Stimulated activated CD4-positive, alpha-beta T cell treated with anti-CD3 and anti-CD28 coated beads, Interleukin-4, amount 100 ng/mL, for 1 hour (primary cell): ENCODE results near the gene PURB.
"Not testable (repeated sequence)": the region's sequence is repeated elsewhere in the genome, so short reads cannot be mapped to it uniquely, and the experiment has no call there.

ENCODE experiments used
- DNase-seq: peaks from one replicate; pipeline ENCODE4 v3.0.0-alpha.2; 2020

The PURB gene

DNA sequence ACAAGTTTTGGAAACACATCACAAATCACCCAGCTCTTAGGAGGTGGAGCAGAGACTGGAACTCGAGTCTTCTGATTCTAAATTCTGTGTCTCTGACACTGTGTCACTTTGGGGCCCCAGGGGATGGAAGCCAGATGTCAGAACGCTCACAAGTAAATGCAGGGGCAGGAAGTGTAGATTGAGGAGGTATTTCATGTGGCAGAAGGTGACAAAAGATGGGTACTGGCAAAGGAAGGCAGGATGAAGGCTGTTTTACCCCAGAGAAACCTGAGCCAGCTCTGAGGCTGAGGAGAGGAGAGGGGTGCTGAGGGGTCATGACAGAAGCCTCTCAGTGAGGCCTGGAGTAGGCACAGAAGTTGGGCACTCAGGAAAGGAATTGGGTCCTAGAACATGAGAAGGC lies 6.0 kb upstream of the PURB start:
- DNase-seq, result no peak

DNA sequence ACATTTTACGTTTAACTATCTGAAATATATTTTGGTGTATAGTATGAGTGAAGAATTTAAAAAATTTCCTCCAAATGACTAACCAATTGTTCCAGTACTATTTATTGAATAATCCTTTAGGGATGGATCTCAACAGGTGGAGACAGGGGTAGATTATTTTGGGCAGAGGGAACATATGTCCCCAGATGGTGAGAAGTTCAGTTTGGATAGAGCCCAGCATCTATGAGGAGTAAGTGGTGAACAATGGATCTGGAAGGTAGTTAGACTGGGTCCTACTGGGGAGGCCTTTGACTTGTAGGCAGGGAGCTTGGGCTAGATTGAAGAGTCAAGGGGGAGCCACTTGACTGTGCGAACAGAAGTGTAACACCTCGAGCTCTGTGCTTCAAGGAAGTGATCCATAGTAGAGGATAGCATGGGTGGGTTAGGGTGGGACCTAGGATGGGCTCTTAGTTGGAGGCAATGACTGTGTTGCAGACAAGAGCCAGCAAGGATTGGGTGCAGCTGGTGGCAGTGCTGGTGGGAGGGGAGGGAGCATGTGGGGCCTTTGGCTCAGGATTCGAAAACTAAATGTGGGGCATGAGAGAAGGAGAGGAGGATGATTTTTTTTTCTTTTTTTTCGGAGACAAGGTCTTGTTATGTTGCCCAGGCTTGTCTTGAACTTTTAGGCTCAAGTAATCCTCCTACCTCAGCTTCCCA lies 3.9 kb upstream of the PURB start:
- no peak for DNase-seq

DNA sequence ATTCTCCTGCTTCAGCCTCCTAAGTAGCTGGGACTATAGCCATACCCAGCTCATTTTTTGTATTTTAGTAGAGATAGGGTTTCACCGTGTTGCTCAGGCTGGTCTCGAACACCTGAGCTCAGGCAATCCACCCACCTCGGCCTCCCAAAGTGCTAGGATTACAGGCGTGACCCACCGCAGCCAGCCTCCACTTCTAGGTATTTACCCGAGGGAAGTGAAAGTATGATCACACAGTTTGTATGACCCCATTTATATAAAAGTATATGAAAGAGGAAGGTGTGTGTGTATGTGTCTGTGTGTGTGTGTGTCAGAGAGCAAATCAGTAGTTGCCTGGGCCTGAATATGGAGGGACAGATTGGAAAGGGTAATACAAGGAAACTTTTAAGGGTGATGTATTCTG lies 2.0 kb upstream of the PURB start:
- no peak for DNase-seq

DNA sequence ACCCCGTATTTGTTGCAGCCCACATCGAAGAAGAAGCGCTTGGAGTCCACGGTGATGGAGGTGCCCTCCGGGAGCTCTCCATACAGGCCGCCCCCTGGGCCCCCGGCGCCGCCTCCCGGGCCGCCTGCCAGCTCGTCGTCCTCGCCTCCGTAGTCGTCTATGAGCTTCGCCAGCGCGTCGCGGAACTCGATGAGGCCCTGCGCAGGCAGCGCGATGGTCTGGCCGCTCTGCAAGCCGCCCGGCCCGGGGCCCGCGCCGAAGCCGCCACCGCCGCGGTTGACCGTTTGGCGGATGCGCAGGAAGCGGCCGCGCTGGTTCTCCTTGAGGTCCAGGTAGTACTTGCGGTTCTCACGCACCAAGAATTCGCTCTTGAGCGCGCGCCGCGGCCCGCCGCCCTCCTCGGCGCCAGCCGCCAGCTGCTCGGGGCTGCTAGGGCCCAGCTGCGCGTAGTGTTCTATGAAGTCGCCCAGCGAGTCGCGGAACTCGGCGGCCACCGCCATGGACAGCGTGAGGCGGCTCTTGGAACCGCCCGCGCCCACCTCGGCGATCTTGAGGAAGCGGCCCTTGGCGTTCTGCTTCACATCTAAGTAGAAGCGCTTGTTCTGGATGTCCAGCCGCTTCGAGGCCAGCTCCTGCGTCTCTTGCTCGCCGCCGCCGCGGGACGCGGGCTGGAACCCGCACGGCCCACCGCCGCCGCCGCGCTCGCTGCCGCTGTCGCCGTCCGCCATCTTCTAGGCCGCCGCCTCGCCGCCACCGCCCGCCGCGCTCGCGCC lies 523 bp downstream of the PURB start:
- peak; percentile 42 for DNase-seq

DNA sequence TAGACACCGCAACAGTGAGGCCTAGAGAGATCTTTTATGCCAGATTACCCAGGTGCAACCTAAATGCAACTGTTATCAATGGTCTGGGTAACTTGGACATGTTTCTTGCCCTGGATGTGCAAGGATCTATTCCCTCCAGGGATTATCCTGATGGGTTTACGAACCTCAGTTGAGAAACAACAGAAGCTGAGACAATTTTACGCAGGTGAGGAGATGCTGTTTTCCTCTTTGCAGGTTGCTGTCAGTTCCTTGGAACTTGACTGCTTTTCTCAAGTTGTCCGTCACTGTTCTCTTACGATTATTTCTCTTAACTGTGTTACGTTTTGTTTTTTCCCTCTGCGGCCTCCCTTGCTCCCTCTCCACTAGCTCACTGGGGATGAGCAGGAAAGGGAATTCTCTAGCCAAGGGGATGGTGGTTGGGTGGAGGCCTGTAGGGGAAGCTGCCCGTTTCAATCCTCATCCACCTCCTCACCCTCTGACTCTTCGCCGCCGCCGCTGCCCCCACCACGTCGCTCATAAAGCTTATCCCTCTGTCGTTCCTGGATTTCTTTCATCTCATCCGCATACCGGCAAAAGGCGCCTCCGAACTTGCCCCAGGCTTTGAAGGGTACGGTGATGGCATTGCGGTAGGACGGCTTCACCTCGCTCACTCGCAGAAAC lies 1.2 kb downstream of the PURB start:
- DNase-seq, result no peak

DNA sequence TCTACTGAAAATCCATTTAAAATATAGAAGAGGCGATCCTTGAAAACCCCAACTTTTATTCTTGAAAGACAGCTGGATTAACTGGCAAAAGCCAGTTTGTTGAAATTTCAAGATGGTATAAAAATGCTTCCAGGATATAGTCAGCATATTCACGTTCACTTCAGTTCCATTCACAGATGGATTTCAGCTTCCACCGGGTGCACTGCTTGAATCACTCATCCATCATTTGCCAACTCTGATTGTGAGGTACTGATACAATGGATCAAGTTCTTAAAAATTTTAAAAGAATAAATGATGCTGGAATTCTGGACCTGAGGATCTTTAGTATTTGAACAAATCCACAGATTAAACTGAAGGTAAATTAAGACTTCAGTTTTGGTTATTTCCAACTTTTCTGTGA lies 2.4 kb downstream of the PURB start:
- no peak for DNase-seq

DNA sequence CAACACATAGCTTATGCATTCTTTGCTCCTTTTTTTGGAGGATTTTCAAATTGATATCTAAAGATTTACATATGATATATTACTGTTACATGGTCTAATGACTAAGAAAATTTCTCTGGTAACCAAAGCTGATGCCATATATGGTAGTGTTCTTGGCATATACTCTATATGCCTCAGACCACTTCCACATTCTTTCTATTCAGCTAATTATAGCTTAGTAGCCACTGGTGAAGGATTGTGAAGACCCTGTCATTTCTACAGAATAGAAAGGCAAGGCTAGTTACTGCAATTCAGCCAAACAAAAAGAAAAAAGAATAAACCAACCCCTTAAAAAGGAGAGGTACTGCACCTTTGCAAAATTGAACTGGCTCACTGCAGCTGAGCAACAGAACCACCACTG lies 3.7 kb downstream of the PURB start:
- no peak for DNase-seq

DNA sequence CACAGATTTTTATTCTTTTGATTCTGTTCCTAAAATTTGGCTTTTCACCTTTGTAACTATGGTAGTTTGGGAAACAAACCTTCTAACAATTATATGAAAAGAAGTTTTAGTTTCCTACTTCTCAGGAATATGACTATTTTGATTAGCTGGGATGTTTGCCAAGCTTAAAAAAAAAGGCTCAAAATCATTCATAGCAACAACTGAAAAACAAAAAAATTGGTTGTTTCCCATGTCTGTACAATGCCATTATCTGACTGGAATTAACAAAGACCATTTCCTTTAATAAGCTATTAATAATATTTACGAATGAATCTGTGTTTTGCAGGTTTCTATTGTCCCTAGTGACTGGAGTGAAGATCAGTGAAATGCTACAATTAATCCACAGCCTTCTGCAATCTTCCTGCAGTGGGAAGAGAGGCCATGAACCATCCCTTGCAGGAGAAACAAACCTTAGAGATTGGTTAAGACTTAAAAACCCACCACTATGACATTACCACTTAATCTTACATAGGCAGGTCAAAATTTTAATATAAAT lies 4.2 kb downstream of the PURB start:
- DNase-seq, result no peak

DNA sequence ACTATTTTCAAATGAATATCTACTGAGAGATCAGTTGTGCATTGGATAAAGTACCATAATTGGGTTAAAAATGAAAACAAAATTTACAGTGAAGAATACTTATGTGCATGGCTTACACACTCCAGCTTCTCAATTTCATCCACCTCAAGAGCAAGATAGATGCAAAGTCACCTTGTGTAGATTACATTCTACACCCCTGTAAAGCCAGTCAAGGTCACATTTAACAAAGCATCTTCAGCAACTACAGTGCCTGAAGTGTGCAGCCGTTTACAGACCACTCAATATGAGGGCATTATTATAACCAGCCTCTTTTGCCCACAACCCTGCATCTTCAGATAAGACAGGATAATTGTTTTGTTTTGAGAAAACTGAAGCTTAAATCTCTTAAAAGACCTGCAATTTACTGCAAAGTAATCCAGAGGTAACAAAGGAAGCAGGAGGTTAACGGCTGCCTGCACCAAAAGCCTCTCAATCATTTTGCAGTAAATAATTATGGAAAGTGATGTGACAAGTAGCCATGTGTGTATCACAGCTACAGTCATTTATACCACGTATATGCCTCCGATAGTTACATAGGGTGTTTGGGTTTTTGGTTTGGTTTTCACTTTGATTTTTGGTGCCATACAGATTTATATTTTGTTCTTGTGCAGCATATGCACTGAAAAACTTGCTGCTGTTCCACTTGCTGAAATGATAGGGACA lies 4.9 kb downstream of the PURB start:
- no peak for DNase-seq

DNA sequence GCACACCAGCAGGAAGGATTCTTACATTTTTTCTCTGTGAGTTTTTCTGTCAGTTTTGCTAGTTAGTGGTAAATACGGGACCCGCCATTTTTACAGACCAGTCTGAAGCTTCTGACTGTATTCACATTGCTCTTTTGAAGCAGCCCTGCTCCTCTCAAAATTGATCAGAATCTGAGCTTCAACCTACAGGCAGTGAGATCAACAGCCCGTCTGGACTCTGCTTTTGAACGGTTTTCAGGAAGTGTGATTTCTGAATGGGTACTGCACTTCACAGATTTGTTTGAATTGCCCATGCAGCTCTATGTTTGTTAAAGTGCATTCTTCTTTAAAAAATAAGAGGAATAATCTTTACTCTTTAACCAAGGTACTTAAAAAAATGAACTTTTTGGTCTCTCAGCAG lies 8.9 kb downstream of the PURB start:
- no peak for DNase-seq

DNA sequence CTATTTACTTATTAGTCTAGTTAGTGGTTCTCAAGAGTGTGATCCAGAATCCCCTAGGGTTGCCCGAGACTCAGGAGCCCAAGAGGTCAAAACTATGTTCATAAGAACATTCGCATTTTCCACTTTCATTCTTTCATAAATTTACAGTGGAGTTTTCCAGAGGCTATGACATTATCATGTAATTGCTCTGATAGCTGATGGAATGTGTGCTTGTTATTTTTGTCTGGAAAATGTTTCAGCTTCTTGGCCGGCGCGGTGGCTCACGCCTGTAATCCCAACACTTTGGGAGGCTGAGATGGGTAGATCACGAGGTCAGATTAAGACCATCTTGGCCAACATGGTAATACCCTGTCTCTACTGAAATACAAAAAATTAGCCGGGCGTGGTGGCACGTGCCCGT lies 10.1 kb downstream of the PURB start:
- no peak for DNase-seq

DNA sequence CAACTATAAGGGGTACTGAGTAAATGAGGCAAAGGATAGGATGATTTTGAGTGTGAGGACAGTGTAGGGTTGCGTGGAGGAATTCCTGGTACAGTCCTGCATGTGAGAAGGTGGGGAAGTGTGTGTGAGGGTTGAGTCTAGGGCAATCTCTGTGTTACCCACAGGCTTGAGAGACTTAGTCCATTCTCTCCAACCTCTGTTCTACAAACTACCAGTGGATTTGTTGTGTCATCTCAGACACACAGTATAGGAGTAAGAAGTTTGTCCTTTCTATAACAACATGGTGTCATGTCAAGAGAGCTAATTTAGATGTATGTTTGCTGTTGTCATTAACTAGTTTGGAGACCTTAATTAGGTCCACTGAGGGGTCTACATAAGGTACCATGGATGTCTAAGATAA lies 12.5 kb downstream of the PURB start:
- no peak for DNase-seq

DNA sequence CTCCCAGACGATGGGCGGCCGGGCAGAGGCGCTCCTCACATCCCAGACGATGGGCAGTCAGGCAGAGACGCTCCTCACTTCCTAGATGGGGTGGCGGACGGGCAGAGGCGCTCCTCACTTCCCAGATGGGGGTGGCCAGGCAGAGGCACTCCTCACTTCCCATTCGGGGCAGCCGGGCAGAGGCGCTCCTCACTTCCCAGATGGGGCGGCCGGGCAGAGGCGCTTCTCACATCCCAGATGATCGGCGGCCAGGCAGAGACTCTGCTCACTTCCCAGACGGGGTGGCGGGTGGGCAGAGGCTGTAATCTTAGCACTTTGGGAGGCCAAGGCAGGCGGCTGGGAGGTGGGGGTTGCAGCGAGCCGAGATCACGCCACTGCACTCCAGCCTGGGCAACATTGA lies 13.4 kb downstream of the PURB start:
- not testable (repeated sequence) for DNase-seq

DNA sequence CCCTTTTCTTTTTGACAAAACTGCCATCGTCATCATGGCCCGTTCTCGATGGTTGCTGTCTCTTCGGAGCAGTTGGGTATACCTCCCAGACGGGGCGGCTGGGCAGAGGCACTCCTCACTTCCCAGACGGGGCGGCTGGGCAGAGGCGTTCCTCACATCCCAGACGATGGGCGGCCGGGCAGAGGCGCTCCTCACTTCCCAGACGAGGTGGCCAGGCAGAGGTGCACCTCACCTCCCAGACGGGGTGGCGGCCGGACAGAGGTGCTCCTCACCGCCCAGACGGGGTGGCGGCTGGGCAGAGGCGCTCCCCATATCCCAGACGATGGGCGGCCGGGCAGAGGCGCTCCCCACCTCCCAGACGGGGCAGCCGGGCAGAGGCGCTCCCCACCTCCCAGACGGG lies 14.6 kb downstream of the PURB start:
- DNase-seq, result not testable (repeated sequence)

DNA sequence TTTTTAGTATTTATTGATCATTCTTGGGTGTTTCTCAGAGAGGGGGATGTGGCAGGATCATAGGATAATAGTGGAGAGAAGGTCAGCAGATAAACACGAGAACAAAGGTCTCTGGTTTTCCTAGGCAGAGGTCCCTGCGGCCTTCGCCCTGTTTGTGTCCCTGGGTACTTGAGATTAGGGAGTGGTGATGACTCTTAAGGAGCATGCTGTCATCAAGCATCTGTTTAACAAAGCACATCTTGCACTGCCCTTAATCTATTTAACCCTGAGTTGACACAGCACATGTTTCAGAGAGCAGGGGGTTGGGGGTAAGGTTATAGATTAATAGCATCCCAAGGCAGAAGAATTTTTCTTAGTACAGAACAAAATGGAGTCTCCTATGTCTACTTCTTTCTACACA lies 15.0 kb downstream of the PURB start:
- not testable (repeated sequence) for DNase-seq

DNA sequence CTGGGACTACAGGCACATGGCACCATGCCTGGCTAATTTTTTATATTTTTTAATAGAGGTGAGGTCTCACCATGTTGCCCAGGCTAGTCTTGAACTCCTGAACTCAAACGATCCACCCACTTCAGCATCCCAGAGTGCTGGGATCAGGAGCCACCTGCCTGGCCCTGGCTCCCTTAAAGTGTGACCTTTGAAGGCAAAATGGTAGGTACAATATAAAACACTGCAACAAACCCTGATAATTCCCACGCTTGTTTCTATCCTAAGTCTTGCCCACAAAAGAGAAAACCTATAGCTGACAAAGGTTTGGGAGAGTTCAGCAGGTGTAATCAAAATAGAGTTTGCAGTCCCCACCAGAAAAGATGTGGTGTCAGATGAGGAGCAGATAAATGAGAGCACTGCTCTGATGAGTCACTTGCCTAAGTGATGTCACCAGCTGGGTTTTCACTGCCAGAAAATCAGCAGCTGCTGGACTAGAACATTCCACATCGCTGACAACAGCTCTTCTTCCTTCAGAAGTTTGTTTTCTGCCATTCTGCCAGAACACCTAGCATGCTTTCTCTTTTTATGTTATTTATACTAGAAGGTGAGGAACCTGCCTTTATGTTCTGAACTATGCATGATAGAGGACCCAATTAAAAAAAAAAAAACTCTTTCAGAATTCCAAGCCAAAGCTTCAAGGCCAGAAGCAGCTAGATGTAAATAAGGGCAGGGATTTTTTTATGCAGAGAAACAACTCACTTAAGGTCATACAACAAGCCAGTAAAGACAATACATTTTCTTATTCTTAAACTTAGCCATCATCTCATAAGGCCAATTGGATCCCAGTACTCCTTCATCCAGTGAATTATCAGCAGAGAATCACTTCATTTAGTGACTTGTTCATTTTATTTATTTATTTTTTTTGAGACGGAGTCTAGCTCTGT lies 18.0 kb downstream of the PURB start:
- DNase-seq, result no peak

DNA sequence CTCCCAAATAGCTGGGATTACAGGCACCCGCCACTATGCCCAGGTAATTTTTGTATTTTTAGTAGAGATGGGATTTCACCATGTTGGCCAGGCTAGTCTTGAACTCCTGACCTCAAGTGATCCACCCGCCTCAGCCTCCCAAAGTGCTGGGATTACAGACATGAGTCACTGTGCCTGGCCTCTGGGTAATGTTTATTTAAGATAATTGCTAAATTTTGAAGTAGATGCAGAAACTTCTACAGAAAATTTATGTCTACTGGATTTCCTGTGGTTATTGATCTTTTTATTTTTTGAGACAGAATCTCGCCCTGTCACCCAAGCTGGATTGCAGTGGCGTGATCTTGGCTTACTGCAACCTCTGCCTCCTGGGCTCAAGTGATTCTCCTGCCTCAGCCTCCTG lies 23.4 kb downstream of the PURB start:
- not testable (repeated sequence) for DNase-seq

DNA sequence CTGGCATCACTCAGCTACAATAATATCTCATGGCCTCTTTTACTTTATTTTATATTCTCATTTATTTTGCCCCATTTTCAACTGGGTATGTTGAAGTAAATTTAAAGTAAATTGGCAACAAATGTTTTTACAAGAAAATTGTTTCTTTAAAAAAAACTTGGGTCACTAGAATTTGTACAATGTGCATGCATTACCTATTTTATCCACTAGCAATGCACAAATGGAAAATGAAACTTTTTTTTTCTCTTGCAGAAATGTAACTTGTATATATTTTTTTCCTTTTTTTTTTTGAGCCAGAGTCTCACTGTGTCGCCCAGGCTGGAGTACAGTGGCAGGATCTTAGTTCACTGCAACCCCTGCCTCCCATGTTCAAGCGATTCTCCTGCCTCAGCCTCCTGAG lies 27.2 kb downstream of the PURB start:
- no peak for DNase-seq

DNA sequence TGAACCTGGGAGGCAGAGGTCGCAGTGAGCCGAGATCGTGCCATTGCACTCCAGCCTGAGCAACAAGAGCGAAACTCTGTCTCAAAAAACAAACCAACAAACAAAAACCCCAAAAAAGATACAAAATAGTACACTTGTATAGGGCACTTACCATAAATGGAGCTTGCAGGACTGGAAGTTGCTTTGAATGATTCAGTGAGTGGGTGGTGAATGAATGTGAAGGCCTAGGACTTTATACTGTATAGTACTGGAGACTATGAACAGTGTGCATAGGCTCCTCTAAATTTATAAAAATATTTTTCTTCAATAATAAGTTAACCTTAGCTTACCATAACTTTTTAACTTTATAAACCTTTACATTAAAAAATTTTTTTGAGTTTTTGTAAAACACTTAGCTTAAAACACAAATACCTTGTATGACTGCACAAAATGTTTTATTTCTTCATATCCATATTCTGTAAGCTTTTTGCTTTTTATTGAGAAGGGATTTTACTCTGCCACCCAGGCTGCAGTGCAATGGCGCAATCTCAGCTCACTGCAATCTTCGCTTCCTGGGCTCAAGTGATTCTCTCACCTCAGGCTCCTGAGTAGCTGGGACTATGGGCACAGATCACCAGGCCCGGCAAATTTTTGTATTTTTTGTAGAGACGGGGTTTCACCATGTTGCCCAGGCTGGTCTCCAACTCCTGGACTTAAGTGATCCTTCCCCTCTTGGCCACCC lies 30.5 kb downstream of the PURB start:
- DNase-seq, result no peak

DNA sequence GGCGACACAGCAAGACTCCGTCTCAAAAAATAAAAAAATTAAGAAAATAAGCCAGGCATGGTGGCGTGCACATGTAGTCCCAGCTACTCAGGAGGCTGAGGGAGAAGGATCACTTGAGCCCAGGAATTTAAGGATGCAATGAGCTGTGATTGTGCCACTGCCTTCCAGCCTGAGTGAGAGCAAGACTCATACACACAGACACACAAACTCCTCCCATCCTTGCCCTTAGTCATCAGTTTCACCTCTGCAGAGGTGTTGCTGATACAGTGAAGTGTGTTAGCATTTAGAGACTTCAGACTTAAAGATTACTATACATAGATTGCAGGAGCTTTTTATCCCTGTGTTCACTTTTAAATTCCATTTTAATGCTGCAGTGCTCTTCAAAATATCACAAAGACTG lies 31.9 kb downstream of the PURB start:
- DNase-seq, result no peak

DNA sequence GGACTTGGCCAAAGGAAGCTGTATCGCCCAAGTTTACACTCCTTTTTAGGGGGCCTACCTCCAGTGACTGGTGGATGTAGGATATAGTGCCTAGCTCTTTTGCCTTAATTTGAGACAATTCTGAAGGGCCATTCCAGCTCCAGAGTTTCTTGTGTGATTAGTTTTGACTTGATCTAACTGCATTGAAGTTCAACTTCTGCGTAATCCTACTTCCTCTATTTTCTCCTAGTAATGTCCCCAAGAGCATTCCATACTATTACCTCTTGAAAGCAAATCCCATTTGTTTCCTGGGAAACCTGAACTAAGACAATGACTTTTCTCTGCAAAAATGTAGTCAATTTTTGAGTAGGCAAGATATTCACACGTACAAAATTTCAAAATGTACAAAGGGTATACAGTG lies 32.7 kb downstream of the PURB start:
- no peak for DNase-seq
